ENCODE results near the gene NPAS3. TPM values are rescaled to one million over a fixed set of nuclear protein-coding genes. Genes with fewer than 3 reads are reported as not detected.
A peak's percentile ranks its signal among the peaks of the same experiment; 100 is the strongest.

NPAS3 gene
- total and polyA plus RNA-seq, 2 donors (not counting 1 experiment from before 2014, with no cell fraction given), result 0.10 to 0.50 TPM

DNA sequence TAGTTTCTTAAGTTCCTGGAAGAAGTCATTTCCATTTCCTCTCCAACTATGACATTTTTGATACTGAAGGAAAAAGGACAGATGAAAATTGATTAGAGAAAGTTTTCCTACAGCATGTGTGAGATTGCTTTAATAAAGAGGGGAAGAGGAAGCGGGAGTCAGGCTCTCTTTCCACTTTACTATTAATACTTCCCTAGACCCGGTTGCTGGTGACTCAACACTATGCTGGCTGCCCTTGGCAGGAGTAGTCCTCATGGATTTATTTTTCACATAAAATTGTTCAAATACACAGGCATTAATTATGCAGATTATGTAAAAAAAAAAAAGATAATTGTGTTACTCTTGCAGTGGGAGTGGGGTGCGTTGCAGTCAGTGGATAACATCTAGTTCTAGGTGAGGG lies 718.8 kb downstream of the NPAS3 start:
- Histone ChIP-seq H3K79me2 (ENCODE audit: control insufficient read depth, insufficient read depth, low read length) (no peaks in the 10 kb centered on the region), H3K27me3 (ENCODE audit: control insufficient read depth, insufficient read depth, low read length) (no peaks in the 10 kb centered on the region), H3K9me3 (ENCODE audit: control insufficient read depth, insufficient read depth, low read depth, low read length) (no peaks in the 10 kb centered on the region), H3K4me2 (ENCODE audit: extremely low read depth, insufficient read depth, low read length) (no peak overlapping the region), H3K4me1 (ENCODE audit: control insufficient read depth, extremely low read depth, insufficient read depth, low read length) (no peaks in the 10 kb centered on the region), H3K4me3 (replicated peaks in 1 of 4; ENCODE audit: control extremely low read depth in 1 of 4, insufficient read depth in 1 of 4, low read depth in 3 of 4, low read length in 4 of 4) (no peak overlapping the region), H3K36me3 (ENCODE audit: control insufficient read depth, insufficient read depth, low read length) (no peaks in the 10 kb centered on the region), H2AFZ (ENCODE audit: low read length) (no peak overlapping the region), H4K20me1 (ENCODE audit: control insufficient read depth, extremely low read depth, insufficient read depth, low read length) (no peaks in the 10 kb centered on the region), H3K9ac (ENCODE audit: insufficient read depth, low read length) (no peak overlapping the region), H3K27ac (ENCODE audit: insufficient read depth, low read length) (no peak overlapping the region)
- TF ChIP-seq EZH2 (IDR thresholded peaks at IDR 0.05; ENCODE audit: low read length, missing control alignments), result no peak
- TF ChIP-seq, protein P1, sequence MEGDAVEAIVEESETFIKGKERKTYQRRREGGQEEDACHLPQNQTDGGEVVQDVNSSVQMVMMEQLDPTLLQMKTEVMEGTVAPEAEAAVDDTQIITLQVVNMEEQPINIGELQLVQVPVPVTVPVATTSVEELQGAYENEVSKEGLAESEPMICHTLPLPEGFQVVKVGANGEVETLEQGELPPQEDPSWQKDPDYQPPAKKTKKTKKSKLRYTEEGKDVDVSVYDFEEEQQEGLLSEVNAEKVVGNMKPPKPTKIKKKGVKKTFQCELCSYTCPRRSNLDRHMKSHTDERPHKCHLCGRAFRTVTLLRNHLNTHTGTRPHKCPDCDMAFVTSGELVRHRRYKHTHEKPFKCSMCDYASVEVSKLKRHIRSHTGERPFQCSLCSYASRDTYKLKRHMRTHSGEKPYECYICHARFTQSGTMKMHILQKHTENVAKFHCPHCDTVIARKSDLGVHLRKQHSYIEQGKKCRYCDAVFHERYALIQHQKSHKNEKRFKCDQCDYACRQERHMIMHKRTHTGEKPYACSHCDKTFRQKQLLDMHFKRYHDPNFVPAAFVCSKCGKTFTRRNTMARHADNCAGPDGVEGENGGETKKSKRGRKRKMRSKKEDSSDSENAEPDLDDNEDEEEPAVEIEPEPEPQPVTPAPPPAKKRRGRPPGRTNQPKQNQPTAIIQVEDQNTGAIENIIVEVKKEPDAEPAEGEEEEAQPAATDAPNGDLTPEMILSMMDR (conservative IDR thresholded peaks at IDR 0.05 in 1 of 2, IDR thresholded peaks at IDR 0.05 in 1 of 2; ENCODE audit: low read depth in 1 of 2, low read length in 2 of 2), result no peak
- peak in 1 of 2 donors; percentile 51 for DNase-seq (ENCODE audit: low read depth in 2 of 2)

- no peak overlapping the region for H3K27ac ChIP-seq (ENCODE audit: insufficient read depth, low read length)
- H4K20me1 ChIP-seq (ENCODE audit: control insufficient read depth, extremely low read depth, insufficient read depth, low read length), result no peaks in the 10 kb centered on the region
- H3K27me3 ChIP-seq (ENCODE audit: control insufficient read depth, insufficient read depth, low read length), result no peaks in the 10 kb centered on the region
- DNase-seq (ENCODE audit: low read depth in 2 of 2), result no peak
- no peak overlapping the region for H3K4me3 ChIP-seq (replicated peaks in 1 of 4; ENCODE audit: control extremely low read depth in 1 of 4, insufficient read depth in 1 of 4, low read depth in 3 of 4, low read length in 4 of 4)
- no peak overlapping the region for H3K9ac ChIP-seq (ENCODE audit: insufficient read depth, low read length)
- no peak overlapping the region for H2AFZ ChIP-seq (ENCODE audit: low read length)
- H3K4me1 ChIP-seq (ENCODE audit: control insufficient read depth, extremely low read depth, insufficient read depth, low read length), result no peaks in the 10 kb centered on the region
- no peaks in the 10 kb centered on the region for H3K9me3 ChIP-seq (ENCODE audit: control insufficient read depth, insufficient read depth, low read depth, low read length)
- H3K36me3 ChIP-seq (ENCODE audit: control insufficient read depth, insufficient read depth, low read length), result no peaks in the 10 kb centered on the region
- no peaks in the 10 kb centered on the region for H3K79me2 ChIP-seq (ENCODE audit: control insufficient read depth, insufficient read depth, low read length)
- TF ChIP-seq, protein P1 (conservative IDR thresholded peaks at IDR 0.05 in 1 of 2, IDR thresholded peaks at IDR 0.05 in 1 of 2; ENCODE audit: low read depth in 1 of 2, low read length in 2 of 2), result no peak
- no peak for TF ChIP-seq EZH2 (IDR thresholded peaks at IDR 0.05; ENCODE audit: low read length, missing control alignments)
- no peak overlapping the region for H3K4me2 ChIP-seq (ENCODE audit: extremely low read depth, insufficient read depth, low read length)
Measured at GRCh38 chr14:33660248-33660647, 721.6 kb downstream of the NPAS3 start.

DNA sequence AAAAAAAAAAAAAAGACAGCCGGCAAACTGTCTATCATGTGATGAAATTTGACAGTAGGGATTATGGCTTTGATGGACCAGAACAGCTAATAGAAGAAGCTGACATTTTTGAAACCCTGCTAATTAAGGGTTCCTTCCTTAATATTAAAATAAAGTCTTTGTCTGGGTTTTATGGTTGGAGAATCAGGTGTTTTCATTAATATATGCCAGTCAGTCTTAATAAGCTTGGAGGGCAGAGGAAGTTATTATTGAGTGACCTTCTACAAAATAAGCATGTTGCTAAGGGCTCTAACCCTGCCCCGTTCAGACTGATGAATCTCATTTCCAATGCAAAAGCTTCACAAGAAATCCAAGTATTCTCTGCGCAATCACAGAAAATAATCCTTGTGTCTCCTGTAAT lies 722.4 kb downstream of the NPAS3 start:
- no peaks in the 10 kb centered on the region for H4K20me1 ChIP-seq (ENCODE audit: control insufficient read depth, extremely low read depth, insufficient read depth, low read length)
- no peaks in the 10 kb centered on the region for H3K79me2 ChIP-seq (ENCODE audit: control insufficient read depth, insufficient read depth, low read length)
- DNase-seq (ENCODE audit: low read depth in 2 of 2), result no peak
- no peak overlapping the region for H3K4me2 ChIP-seq (ENCODE audit: extremely low read depth, insufficient read depth, low read length)
- H3K27me3 ChIP-seq (ENCODE audit: control insufficient read depth, insufficient read depth, low read length), result no peaks in the 10 kb centered on the region
- no peak overlapping the region for H2AFZ ChIP-seq (ENCODE audit: low read length)
- no peak overlapping the region for H3K9ac ChIP-seq (ENCODE audit: insufficient read depth, low read length)
- H3K4me1 ChIP-seq (ENCODE audit: control insufficient read depth, extremely low read depth, insufficient read depth, low read length), result no peaks in the 10 kb centered on the region
- TF ChIP-seq, protein P1 (conservative IDR thresholded peaks at IDR 0.05 in 1 of 2, IDR thresholded peaks at IDR 0.05 in 1 of 2; ENCODE audit: low read depth in 1 of 2, low read length in 2 of 2), result no peak
- no peak for TF ChIP-seq EZH2 (IDR thresholded peaks at IDR 0.05; ENCODE audit: low read length, missing control alignments)
- H3K9me3 ChIP-seq (ENCODE audit: control insufficient read depth, insufficient read depth, low read depth, low read length), result no peaks in the 10 kb centered on the region
- H3K36me3 ChIP-seq (ENCODE audit: control insufficient read depth, insufficient read depth, low read length), result no peaks in the 10 kb centered on the region
- H3K4me3 ChIP-seq (replicated peaks in 1 of 4; ENCODE audit: control extremely low read depth in 1 of 4, insufficient read depth in 1 of 4, low read depth in 3 of 4, low read length in 4 of 4), result no peak overlapping the region
- H3K27ac ChIP-seq (ENCODE audit: insufficient read depth, low read length), result no peak overlapping the region
